ENCODE data around the gene NFATC3.

The NFATC3 gene

DNA sequence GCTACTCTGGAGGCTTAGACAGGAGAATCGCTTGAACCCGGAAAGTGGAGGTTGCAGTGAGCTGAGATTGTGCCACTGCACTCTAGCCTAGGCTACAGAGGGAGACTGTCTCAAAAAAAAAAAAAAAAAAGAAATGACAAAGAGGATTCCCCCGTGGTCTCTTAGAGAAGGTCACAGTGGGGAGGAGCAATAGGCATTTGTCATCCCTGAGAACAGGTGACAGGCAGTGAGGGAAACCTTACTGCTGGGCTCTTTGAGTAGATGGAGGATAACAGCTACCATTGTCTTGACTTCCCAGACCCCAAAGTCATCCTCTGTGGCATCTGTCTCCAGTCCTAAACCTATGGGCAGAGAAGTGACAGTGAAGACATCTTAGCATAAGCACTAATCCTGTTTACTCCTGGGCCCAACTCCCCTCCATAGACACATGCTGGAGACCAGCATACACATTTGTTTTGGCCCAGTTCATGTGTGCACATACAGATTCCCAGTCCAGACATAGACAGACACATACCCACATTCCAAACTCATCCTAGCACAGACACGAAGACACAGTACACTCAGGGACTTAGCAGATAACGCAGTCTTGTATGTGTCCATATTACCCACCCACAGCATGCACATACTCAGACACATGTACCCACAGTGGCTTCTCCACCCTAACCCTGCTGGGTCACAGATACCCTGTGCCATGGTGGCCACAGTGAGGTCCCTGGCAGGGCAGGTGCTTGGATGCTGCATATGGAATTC, 148.1 kb downstream of the NFATC3 start:
- no peak for DNase-seq (ENCODE audit: low read depth)

DNA sequence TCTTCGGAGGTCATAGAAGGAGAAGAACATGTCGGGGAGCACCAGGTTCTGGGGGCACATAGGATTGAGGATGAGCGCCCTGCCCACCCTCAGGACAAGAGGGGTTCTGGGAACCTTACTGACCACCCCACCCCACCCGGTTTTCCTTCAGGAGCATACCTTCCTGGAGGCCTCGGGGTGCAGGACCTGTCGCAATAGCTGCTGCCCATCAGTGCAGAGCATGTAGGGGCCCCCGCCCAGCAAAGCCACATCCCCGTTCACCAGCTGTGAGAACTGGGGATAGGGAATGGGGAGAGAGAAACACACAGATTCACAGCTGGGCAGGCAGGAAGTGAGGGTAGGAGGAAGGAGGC, 148.6 kb downstream of the NFATC3 start:
- DNase-seq (ENCODE audit: low read depth): no peak

DNA sequence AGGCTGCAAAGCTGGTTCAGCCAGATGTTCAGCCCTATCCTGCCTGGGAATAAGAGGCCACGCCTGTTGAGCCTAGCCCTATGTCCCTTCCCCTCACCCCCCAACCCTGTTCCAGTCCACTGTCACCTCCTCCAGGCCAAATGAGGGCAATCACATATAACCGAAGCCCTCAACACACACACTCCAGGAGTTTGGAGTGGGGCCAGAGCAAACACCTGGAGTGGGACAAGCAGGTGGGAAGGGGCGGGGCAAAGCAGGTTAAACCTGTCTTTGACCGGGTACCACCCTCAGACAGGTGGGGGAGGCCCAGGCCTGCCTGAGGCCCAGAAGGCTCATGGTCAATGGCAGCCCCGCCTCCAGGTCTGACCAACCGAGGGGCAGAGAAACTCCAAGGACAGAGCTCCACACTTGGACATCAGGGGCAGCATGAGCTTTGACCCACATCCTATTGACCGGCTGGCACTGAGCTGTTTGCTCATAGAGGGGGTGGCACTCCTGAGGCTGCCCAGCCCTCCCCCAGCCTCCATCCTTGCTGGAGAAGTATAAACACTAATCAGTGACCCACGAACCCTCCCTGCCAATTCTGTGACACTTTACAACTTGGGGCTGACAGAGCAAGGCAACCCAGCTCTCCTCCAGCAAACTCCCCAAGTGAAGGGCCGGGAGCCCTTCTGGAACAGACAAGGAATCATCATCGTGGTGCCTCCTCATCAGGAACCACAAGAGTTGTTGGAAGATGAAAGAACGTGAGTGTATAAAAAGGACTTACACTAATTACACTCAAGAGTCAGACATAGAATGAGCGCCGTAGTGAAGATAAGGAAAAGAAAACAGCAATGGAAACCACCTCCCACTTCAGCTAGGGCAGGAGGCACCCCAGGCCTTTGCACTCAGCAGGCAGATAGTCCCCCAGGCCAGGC, 149.3 kb downstream of the NFATC3 start:
- no peak for DNase-seq (ENCODE audit: low read depth)

DNA sequence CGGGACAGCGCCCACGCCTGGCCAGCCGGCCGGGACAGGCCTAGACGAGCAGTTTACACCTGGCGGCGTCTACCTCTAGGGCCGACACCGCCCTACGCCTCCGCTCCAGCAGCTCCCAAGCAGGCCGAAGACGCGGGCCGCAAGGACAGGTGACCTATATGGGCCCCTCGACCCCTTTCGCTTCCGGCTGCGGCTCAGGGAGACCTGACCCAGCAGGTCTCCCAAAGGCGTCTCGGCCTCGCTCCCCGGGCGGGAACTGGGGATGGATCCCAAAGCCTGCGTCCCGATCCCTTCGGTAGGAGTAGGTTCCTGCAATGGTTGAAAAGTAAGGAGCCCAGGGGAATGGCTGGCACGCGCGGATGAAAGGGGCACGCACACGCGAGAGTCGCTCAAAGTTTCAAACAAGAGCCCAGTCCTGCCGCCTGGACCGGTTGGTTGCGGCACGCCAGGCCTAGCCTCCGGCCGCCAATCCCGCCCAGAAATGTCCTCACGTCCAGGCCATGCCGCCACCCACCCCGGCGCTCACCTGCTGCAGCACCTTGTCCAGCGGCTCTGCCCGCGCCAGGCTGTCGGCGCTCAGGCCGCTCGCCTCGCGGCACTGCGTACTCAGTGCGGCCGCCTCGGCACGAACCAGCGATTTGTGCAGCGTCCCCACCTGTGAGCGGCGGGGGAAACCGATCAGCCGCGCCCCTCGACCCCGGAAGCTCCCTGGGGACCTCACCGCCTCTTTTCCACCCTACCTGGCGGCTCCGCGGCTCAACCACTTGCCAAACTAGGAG, 150.1 kb downstream of the NFATC3 start:
- DNase-seq (ENCODE audit: low read depth): no peak

DNA sequence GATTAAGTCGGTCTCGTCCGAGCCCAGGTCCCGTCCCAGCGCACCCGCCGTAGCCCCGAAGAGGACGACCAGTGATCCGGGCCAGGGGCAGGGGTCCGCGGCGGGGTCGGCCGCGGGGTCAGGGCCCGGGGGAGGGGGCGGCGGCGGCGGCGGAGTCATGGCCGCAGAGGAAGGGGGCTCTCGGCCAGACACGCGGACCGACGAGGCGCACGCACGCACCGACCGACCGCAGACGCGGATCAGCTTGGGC, 150.6 kb downstream of the NFATC3 start, which contains the start of gene ESRP2:
TSS of gene ESRP2 (minus strand) at position 241 of the 250 bp plus-strand sequence. CDS start at position 159, 82 bp downstream.
- no peak for DNase-seq (ENCODE audit: low read depth)

DNA sequence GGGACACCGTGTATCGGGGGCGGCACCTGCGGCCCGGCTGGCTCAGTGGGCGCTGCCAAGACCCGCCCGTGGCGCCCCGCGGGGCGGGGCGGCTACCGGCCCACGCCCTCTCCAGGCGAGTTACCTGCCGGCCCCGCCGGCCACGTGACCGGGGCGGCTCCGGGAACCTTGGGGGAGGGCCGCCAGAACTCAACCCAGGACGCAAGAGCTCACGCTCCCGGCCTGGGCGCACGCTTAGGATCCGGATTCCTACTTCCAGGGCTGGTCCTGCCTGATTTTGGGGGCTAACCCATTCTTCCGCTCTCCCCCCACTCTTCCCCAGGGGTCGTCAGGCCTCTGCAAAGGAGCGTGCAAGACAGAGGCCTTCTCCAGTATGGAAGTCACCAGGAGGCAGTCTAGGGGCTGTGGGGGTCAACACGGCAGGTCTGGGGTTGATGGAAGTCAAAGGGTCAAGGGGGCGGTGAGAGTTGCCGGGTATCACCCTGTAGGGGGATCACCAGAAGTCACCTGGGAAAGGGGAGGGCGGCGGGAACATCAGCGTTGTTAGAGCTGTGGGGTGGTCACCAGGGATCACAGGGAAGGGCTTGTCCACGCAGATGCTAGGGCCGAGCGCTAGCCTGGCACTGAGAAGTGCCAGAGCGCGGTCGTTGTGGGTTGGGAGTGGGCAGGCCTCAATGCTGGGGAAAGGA, 151.1 kb downstream of the NFATC3 start:
- no peak for DNase-seq (ENCODE audit: low read depth)

DNA sequence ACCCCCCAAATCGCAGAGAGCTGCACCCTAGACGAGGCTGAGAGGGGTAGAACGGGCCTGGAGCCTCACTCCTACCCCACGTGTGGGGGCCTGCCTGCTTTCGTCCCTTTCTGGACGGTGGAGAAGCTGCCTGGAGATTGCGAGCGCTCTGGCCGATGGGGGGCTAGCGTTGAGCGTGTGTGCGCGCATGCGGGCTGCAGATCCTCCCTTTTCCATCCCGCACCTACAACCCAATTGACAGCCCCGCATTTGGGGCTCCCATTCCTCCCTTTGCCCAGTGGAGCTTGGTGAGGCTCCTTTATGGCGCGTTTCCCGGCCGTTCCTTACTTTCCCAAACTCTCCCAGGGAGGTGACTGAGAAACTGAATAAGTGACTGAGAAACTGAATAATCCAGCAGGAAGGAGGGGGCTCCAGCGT, 151.7 kb downstream of the NFATC3 start:
- no peak for DNase-seq (ENCODE audit: low read depth)

DNA sequence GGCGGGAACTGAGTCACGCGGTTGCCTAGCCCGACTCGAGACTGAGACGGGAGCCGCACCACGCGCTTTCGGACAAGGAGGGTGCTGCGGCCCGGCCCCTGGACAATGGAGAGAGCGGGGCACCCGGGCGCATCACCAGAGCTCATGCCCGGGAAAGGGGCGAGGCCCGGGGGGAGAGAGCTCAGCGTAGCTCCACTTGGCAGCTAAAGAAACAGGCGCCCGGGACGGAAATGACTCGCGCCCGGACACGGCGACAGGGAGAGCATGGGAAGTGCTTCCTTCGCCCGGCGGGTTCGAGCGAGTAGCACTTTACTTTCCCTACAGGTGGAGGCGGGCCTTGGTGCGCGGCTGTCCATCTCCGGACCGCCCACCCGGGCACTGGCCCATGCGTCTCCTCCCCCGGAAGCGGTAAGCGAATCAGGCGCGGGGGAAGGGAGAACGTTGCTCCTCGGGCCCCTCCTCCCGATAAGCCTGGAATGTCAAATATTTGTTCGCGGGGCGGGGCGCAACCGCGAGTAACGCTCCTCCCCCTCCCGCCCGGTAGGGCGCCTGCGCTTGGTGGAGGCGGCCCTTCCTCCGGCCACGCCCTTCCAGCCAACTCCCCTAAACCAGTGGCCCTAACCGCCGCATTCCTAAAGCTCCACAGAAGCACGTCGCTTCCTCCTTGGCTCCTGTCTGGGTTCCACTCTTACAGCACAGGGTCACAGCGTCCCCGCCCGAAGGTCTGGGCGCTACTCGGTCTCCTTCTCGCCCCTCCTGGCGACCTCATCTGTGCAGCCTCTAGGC, 152.3 kb downstream of the NFATC3 start:
- DNase-seq (ENCODE audit: low read depth): peak; percentile 95

DNA sequence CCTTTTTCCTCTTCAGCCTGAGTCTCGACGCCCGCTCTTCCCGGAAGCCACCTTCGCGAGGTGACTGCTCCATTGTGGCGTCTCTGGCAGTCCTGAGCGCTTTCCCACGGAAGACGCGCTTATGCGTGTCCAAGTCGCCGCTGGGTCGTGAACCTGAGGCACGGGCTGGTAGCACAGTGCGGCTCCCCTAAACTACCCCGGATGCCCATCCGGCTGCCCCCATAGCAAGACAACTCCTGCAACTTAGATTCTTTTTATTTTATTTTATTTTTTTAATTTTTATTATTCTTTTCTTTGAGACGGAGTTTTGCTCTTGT, 152.8 kb downstream of the NFATC3 start:
- no peak for DNase-seq (ENCODE audit: low read depth)

DNA sequence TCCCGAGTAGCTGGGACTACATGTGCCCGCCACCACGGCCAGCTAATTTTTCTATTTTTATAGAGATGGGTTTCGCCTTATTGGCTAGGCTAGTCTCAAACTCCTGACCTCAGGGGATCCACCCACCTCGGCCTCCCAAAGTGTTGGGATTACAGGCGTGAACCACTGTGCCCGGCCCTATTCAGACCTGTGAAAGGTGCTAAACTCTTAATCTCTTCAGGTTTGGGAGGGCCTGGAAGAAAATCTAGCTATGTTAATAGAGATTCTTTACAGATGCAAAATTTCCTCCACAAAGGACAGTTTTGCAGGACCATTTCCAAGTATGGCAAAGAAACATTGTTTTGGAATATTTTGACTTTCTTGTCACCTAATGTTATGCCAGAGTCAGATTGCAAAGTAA, 156.9 kb downstream of the NFATC3 start:
- DNase-seq (ENCODE audit: low read depth): no peak

DNA sequence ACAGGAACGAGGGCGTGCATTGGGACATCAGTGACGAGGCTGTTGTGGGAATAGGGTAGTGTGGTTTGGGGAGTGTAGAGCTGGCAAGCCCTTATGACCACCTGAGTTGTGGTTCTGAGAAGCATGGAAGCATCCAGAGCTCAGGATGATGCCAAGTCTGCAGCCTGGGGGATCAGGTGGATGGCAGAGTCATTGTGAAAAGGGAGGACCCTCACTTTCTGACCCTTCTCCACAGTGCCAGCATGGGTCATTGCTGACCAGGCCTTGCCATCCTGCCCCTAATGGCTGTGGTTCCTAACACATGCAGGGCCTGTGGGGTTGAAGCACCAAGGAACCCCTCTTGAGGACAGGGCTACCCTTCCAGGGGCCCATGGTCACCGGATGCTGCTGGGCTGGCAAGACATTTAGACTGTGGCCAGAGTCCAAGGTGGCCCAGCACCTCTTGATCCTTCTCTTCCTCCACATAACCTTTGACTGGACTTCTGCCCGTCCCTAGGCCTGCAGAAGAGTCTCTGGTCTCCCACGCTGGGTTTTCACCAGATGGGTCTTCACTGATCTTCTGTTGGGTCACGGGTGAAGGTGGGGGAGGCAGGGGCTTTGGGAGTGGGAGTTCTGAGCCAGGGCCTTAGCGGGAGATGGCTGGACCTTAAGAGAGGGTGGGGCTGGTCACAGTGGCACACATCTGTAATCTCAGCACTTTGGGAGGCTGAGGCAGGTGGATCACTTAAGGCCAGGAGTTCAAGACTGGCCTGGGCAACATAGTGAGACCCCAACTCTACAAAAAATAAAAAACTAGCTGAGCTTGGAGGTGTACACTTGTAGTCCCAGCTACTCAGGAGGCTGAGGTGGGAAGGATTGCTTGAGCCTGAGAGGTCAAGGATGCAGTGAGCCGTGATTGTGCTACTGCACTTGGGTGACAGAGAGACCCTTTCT, 158.0 kb downstream of the NFATC3 start:
- DNase-seq (ENCODE audit: low read depth): no peak

DNA sequence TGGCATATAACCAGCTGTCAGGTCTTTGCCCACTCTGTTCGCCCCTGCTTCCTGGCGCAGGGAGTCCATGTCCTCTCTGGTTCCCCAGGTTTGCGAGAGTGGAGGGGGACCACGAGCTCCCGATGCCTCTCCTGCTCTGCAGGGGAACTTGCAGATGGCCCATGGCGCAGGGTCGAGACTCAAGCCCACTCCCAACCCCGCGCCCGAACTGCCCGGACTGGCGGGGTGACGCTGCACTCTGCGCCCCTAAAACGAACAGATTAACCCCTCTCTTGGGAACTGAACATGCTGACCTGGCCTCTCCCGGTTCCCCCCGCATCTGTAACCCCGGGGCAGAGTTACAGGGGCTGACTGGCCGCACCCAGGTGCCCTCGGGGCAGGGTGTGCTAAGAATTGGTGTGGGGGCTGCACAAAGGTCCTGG, 159.3 kb downstream of the NFATC3 start:
- no peak for DNase-seq (ENCODE audit: low read depth)

DNA sequence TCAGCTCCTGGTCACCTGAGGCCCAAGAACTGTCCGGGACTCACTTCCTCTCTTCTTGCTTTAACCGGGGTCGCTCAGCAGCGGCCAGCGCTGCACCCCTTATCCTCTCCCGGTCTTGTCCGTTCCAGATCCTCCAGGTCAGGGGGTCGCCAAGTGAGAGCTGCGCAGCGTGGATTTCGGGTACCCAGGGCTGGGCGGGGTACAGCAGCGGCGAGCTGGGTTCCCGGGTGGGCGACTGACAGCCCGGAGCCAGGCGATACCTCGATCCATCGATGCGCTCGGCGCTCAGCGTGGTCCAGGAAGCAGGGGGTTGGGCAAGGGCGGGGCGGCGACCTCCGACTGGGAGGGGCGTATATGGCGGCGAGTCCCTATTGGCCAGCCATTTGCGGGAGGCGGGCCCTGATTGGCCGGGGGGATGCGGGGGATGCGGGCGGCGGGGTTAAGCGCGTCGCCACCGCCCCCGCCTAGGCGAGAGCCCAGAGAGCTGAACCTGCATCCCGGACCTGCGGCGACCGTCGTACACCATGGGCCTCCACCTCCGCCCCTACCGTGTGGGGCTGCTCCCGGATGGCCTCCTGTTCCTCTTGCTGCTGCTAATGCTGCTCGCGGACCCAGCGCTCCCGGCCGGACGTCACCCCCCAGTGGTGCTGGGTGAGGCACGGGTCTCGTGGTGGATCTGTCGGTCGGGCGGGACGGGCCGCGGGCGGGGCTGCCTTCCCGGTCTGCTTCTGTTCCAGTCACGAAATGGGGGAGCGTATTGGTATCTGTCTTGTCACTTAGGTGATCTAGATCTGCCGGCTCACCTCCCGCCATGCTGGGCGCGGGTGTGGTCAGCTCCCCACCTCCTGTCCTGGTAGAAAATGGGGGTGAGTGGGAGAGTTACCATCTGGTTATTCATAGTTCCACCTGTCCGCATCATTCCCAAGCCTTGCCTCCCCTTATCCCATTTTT, 160.0 kb downstream of the NFATC3 start, which contains the start of gene PLA2G15:
TSS of gene PLA2G15 (plus strand) at position 471 of the 951 bp plus-strand sequence. CDS start at position 525, 54 bp downstream.
- DNase-seq (ENCODE audit: low read depth): peak; percentile 86

DNA sequence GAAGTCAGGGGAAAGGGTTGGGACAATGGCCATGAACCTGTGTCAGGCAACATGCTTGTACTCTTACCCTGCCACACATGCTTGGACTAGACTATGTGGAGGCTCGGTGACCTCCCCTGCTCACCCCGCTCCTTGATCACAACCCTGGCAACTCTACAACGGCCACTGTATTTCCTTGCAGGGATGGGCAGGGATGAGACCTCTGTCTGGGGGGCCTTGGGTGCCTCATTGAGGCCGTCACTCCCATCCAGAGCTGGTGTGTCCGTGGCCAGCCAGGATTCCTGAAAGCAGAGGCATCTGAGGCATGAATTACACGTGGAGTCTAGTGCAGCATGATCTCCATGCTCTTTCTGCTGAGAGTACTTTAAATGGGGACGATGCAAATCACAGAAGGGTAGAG, 161.0 kb downstream of the NFATC3 start:
- no peak for DNase-seq (ENCODE audit: low read depth)

DNA sequence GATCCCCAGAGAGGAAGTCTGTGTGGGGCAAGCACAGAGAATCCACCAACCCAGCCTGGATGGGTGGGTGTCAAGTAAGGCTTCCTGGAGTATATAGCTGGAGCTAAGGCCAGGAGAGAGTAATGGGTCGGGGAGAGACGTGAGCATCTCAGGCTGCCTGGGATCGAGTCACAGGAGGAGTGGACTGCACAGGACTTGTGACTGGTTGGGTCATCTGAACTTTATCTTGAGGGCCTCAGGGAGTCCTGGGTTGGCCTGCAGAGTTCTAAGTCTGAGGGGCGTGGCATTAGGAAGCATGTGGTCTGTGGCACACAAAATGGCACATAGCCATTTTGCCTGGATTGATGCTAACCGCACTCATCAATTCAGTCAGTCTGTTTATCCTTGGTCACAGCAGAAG, 161.5 kb downstream of the NFATC3 start:
- DNase-seq (ENCODE audit: low read depth): no peak

DNA sequence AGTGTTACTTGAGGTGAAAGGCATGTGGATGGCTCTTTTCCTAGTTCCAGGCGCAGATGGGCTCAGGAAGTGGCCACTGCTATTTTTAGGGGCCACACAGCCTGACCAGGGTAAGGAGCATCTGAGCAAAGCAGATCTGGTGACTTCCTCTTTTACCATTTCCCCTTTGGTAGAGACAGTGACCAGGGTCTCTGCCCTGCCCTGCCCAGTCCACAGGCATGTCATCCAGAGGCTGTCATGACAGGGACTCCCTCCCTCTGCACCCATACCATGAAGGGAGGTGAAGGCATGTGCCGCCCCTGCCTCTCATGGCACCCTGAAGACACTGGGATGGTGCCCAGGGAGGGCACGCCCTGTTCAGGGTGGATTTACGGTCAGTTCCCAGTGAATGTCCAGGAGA, 162.2 kb downstream of the NFATC3 start:
- no peak for DNase-seq (ENCODE audit: low read depth)

DNA sequence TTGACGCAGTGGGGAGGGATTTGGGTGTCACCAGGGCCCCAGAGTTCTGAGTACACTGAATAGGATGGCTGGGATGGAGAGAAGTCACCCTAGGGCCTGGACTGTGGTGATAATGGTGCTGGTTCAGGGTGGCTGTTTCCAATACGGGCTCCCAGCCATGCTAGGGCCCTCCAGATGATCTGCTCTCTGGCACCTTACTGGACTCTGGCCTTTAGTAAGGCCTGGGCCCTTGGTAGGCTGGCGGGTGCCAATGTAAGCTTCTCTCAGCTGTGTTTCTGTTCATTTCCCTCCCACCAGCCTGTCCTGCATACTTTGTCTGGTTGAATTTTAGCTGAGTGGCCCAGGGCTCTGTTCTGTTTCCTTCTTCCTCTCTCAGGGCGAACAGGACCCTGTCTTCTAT, 162.8 kb downstream of the NFATC3 start:
- DNase-seq (ENCODE audit: low read depth): no peak

DNA sequence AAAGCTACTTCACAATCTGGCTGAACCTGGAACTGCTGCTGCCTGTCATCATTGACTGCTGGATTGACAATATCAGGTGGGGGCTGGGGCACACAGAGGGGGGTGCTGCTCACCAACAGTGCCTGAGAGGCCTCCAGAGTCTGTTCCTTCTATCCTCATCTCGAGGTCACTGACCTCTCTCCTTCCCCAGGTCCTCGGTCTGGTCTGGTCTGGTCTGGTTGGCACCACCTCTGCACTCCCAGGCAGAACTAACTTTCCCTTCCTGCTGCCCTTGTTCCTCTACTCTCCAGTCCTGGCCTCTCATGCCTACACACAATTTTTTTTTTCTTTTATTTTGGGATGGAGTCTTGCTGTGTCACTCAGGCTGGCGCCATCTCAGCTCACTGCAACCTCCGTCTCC, 164.2 kb downstream of the NFATC3 start:
- no peak for DNase-seq (ENCODE audit: low read depth)

DNA sequence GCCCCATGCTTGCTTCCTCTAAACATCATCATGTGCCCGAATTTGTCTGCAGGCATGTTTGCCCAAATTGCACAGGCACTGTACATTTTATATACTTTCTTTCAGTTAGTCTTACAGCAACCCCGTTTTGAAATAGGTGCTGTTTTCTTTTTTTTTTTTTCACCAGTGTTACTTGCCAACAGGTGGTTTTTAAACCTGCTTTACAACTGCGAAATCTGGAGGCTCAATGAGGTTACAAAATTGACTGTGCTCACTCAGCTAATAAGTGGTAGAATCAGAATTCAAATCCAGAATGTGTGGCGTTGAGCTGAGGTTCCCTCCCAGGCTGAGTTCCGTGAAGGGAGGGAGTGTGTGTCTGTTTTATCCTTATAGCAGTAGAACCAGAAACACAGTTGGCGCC, 165.8 kb downstream of the NFATC3 start:
- no peak for DNase-seq (ENCODE audit: low read depth)
